ENCODE data around the gene COQ5. TPM values are rescaled to one million over a fixed set of nuclear protein-coding genes. Genes with fewer than 3 reads are reported as not detected.
"Not testable (repeated sequence)": the region's sequence is repeated elsewhere in the genome, so short reads cannot be mapped to it uniquely, and the experiment has no call there.

Gene COQ5
- total RNA-seq = 31.6 TPM

- DNase-seq (ENCODE audit: low spot score) = peak; percentile 92
These were observed at the start of gene COQ5 for GRCh38 chr12:120528861-120529525. TSS of gene COQ5 (minus strand) at chr12:120529158. CDS start at chr12:120529141, 17 bp downstream.

- DNase-seq (ENCODE audit: low spot score) = no peak
These were observed 45.1 kb upstream of the COQ5 start for GRCh38 chr12:120574106-120574505.

GRCh38 chr12:120573560-120573959, 44.6 kb upstream of the COQ5 start:
- DNase-seq (ENCODE audit: low spot score) = no peak

GRCh38 chr12:120571299-120571698, 42.3 kb upstream of the COQ5 start:
- DNase-seq (ENCODE audit: low spot score) = no peak

- no peak for DNase-seq (ENCODE audit: low spot score)
These were observed 34.5 kb upstream of the COQ5 start for GRCh38 chr12:120563495-120563894.

GRCh38 chr12:120562906-120563305, 33.9 kb upstream of the COQ5 start:
- no peak for DNase-seq (ENCODE audit: low spot score)

- no peak for DNase-seq (ENCODE audit: low spot score)
These were observed 28.6 kb upstream of the COQ5 start for GRCh38 chr12:120557589-120557988.

GRCh38 chr12:120554678-120555077, 25.7 kb upstream of the COQ5 start:
- DNase-seq (ENCODE audit: low spot score) = no peak

GRCh38 chr12:120546050-120546386, 17.1 kb upstream of the COQ5 start:
- no peak for DNase-seq (ENCODE audit: low spot score)

- no peak for DNase-seq (ENCODE audit: low spot score)
These were observed 15.7 kb upstream of the COQ5 start for GRCh38 chr12:120544691-120545090.

- no peak for DNase-seq (ENCODE audit: low spot score)
These were observed 13.2 kb upstream of the COQ5 start for GRCh38 chr12:120542166-120542565.

GRCh38 chr12:120540445-120540844, 11.5 kb upstream of the COQ5 start:
- DNase-seq (ENCODE audit: low spot score) = no peak

GRCh38 chr12:120539303-120539702, 10.3 kb upstream of the COQ5 start:
- no peak for DNase-seq (ENCODE audit: low spot score)

GRCh38 chr12:120538281-120539156, 9.6 kb upstream of the COQ5 start:
- DNase-seq (ENCODE audit: low spot score) = peak; percentile 63

GRCh38 chr12:120537856-120538220, 8.9 kb upstream of the COQ5 start:
- DNase-seq (ENCODE audit: low spot score) = no peak

- DNase-seq (ENCODE audit: low spot score) = no peak
These were observed 7.3 kb upstream of the COQ5 start for GRCh38 chr12:120536064-120536791.

GRCh38 chr12:120534703-120535655, 6.0 kb upstream of the COQ5 start:
- no peak for DNase-seq (ENCODE audit: low spot score)

- peak; percentile 80 for DNase-seq (ENCODE audit: low spot score)
These were observed 5.3 kb upstream of the COQ5 start, which contains the start of gene RNF10 for GRCh38 chr12:120534203-120534702. TSS of gene RNF10 (plus strand) at chr12:120534356. CDS start at chr12:120534812, 456 bp downstream.

- DNase-seq (ENCODE audit: low spot score) = no peak
These were observed 3.8 kb upstream of the COQ5 start for GRCh38 chr12:120532701-120533238.

- not testable (repeated sequence) for DNase-seq (ENCODE audit: low spot score)
These were observed 1.4 kb upstream of the COQ5 start for GRCh38 chr12:120530418-120530761.

All from mucosa of gallbladder (tissue), 1 donor.